ENCODE measurements around the gene ATF6. TPM values are rescaled to one million over a fixed set of nuclear protein-coding genes. Genes with fewer than 3 reads are reported as not detected.

Gene ATF6
- total RNA-seq, 2 experiments from 2014 or later, result 10.2 to 13.9 TPM

- ChIA-PET CTCF (ENCODE audit: unreplicated experiment) (no interaction called here), POLR2A (no interaction called here)
- H3K9me2 ChIP-seq (ENCODE audit: insufficient read depth, low read length), result no peaks in the 10 kb centered on the region
- intact Hi-C loops (cut with micrococcal nuclease; ENCODE audit: unreplicated experiment), result loop anchor here (5.0 kb wide), 2 partner anchors 117 to 247 kb away; no protein-coding TSS in a partner anchor
- H3K79me2 ChIP-seq (ENCODE audit: insufficient read depth, low read depth, low read length), result no peaks in the 10 kb centered on the region
- peaks cover 67% of the 10 kb centered on the region for H3K36me3 ChIP-seq (ENCODE audit: insufficient read depth, low read length)
- H3K9me3 ChIP-seq (ENCODE audit: low read length), result no peaks in the 10 kb centered on the region
- H2AFZ ChIP-seq (ENCODE audit: low read length), result no peak overlapping the region
- no peak overlapping the region for H3K4me3 ChIP-seq (ENCODE audit: low read depth, low read length, poor library complexity, severe bottlenecking)
- no peak overlapping the region for H3K27ac ChIP-seq (ENCODE audit: low read depth, low read length, poor library complexity, severe bottlenecking)
- TF ChIP-seq CTCF (conservative IDR thresholded peaks at IDR 0.05; ENCODE audit: low read length), result no peak
- no peaks in the 10 kb centered on the region for H4K20me1 ChIP-seq (ENCODE audit: insufficient read depth, low read length)
- H3K4me1 ChIP-seq (ENCODE audit: insufficient read depth, low read length, poor library complexity, severe bottlenecking), result no peaks in the 10 kb centered on the region
- BruUV-seq (replicated peaks), result no TSS peak
- no peak for DNase-seq (ENCODE audit: low spot score)
- H3K4me2 ChIP-seq (ENCODE audit: low read length), result no peak overlapping the region
Measured at GRCh38 chr1:161790587-161791317, 24.6 kb downstream of the ATF6 start.

GRCh38 chr1:161791904-161792655, 26.0 kb downstream of the ATF6 start:
- BruUV-seq (replicated peaks), result no TSS peak
- POLR2A ChIA-PET, result interaction anchor here (0.7 to 1.2 kb wide), 3 partner anchors 14 to 17 kb away, joined by 3 to 4 read pairs (median 4); no protein-coding TSS in a partner anchor
- H4K20me1 ChIP-seq (ENCODE audit: insufficient read depth, low read length), result no peaks in the 10 kb centered on the region
- DNase-seq (ENCODE audit: low spot score), result no peak
- H3K27ac ChIP-seq (ENCODE audit: low read depth, low read length, poor library complexity, severe bottlenecking), result no peak overlapping the region
- no peak overlapping the region for H2AFZ ChIP-seq (ENCODE audit: low read length)
- no peaks in the 10 kb centered on the region for H3K9me2 ChIP-seq (ENCODE audit: insufficient read depth, low read length)
- no peaks in the 10 kb centered on the region for H3K4me1 ChIP-seq (ENCODE audit: insufficient read depth, low read length, poor library complexity, severe bottlenecking)
- intact Hi-C loops (cut with micrococcal nuclease; ENCODE audit: unreplicated experiment), result loop anchor here (5.0 kb wide), 2 partner anchors 115 to 245 kb away; no protein-coding TSS in a partner anchor
- H3K9me3 ChIP-seq (ENCODE audit: low read length), result no peaks in the 10 kb centered on the region
- peaks cover 68% of the 10 kb centered on the region for H3K36me3 ChIP-seq (ENCODE audit: insufficient read depth, low read length)
- no peaks in the 10 kb centered on the region for H3K79me2 ChIP-seq (ENCODE audit: insufficient read depth, low read depth, low read length)
- no peak for TF ChIP-seq CTCF (conservative IDR thresholded peaks at IDR 0.05; ENCODE audit: low read length)
- no peak for TF ChIP-seq EZH2phosphoT487 (IDR thresholded peaks at IDR 0.05; ENCODE audit: borderline replicate concordance, low read depth, low read length)
- H3K4me3 ChIP-seq (ENCODE audit: low read depth, low read length, poor library complexity, severe bottlenecking), result no peak overlapping the region
- H3K4me2 ChIP-seq (ENCODE audit: low read length), result no peak overlapping the region
- CTCF ChIA-PET (ENCODE audit: unreplicated experiment), result interaction anchor here (0.7 kb wide), 1 partner anchor 245 kb away, joined by 3 read pairs; no protein-coding TSS in a partner anchor
